VCaP (cell line): ENCODE measurements around the gene U2SURP.

ENCODE experiments used
- H3K27ac ChIP-seq: fragments of 450-650 bp; 2 replicates; pipeline ENCODE4 v1.5.1; 2017
- TF ChIP-seq, protein P1 (sequence below): fragments of 450-650 bp; conservative IDR thresholded peaks from 2 replicates; pipeline ENCODE4 v1.5.1; 2017; ENCODE audit warnings: mild to moderate bottlenecking, moderate library complexity

Gene U2SURP

DNA sequence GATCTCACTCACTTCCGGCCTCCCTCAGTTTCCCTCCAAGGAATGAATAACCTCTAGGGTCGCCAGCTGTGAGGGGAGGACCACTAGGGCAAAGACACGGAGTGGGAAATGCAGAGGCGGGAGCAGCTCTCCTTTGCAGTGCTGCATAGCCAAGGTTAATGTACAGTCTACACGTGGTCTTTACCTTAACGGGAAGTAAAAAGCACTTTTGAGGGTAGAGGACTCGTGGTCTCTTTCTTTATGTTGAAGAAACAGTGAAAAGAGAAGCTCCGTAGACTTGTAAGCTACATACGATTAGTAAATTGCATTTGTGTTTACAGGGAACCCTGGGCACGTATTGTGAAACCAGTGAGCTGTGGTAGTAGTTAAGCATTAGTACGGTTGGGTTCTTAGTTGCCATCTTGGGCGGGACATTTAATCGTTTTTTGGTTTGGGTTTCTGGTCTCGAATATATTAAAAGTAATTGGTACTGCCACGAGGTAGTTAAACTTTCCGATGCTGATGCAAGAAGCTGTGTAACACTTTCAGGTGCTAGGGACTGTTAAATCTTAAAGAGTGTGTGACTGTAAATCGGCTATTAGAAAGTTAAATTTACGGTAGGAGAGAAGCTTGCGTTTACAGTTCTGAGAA lies 828 bp downstream of the U2SURP start:
- TF ChIP-seq, protein P1, sequence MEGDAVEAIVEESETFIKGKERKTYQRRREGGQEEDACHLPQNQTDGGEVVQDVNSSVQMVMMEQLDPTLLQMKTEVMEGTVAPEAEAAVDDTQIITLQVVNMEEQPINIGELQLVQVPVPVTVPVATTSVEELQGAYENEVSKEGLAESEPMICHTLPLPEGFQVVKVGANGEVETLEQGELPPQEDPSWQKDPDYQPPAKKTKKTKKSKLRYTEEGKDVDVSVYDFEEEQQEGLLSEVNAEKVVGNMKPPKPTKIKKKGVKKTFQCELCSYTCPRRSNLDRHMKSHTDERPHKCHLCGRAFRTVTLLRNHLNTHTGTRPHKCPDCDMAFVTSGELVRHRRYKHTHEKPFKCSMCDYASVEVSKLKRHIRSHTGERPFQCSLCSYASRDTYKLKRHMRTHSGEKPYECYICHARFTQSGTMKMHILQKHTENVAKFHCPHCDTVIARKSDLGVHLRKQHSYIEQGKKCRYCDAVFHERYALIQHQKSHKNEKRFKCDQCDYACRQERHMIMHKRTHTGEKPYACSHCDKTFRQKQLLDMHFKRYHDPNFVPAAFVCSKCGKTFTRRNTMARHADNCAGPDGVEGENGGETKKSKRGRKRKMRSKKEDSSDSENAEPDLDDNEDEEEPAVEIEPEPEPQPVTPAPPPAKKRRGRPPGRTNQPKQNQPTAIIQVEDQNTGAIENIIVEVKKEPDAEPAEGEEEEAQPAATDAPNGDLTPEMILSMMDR = no peak
- H3K27ac ChIP-seq = peak overlapping the region; percentile 90

DNA sequence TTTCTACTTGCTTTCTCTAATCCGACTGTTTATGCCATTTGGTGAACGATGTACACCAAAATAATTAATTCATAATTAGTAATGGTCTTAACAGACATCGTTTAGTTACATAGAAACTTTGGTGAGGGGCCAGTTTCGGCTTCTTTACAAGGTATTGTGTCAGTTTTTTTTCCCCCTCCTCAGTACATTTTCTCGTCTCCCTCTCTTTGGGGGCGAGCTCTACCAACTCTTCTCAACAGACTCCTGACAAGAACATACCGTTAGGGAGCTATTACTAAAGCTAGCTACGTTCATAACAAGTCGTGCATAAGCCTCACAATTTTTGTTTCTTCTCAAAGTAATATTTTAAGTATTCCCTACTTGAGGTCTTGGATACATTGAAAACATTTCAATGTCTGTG lies 1.4 kb downstream of the U2SURP start:
- H3K27ac ChIP-seq = peak overlapping the region; percentile 90
- TF ChIP-seq, protein P1 = no peak

DNA sequence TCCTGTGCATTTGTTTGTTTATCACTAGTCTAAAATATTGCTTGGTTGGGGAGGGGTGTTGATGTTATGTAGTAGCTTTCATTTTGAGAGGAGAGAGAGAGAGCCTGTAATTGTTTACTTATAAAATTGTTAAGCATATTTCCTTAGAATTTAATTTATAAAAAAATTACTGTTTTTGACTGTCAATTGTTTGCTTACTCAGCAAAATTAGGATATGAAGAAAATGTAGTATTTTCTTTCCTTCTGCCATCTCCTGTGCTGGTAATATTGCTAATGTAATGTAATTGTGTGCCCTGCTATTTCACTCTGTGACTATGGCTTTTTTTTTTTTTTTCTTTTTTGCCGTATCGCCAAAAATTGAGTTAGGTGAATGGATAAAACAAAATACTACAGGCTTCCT lies 3.5 kb downstream of the U2SURP start:
- no peak overlapping the region for H3K27ac ChIP-seq
- TF ChIP-seq, protein P1 = no peak

DNA sequence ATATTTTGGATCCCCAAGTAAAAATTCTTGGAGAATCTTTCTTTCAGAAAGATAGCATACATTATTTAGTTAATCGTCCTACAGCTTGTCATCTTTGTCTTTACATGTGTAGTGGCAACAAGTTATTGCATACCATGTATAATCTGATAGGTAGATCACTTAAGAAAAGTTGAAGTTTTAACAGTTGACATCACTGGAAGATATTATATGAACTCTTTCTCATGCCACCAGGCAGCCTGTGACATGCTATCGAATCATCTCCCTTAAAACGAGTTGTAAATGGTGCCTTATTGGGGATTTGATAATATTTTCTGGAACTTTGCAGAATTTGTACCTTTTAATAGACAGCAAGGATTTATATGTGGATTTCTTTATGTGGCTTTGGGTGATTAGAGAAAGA lies 8.7 kb downstream of the U2SURP start:
- no peak overlapping the region for H3K27ac ChIP-seq
- TF ChIP-seq, protein P1 = no peak

DNA sequence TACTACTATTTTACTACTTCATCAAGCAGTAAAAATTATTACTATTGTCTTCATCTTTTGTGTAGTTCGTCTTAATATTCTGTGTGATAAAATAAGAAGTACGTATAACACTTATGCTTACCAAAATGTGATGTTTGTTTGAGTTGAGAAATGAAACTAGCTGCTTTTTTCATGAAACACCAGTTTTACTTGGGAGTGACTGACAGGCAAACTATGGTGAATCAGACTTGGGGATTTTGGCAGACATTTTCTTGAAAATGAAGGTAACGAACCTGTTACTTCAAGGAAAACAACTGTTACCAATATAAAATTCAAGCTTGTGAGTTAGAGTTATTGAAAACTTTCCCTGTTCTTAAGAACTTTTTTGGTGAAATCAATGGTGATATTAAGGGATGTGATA lies 10.3 kb downstream of the U2SURP start:
- TF ChIP-seq, protein P1 = no peak
- H3K27ac ChIP-seq = no peak overlapping the region

DNA sequence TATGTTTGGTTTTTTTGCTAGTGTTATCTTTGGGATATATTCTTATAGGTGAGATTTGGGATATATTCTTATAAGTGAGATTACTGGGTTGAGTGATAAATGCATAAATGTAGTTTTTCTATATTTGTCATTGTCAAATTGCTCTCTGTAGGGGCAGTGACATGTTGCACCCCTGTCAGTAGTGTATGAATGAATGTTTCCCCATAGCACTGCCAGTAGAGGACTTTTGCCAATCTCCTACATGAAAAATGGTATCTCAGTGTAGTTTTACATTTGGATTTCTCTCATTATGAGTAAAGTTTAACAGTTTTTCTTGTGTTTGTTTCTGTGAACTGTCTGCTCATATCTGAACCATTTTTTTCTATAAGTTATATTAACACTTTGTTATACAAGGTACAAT lies 13.6 kb downstream of the U2SURP start:
- H3K27ac ChIP-seq = no peak overlapping the region
- TF ChIP-seq, protein P1 = no peak

DNA sequence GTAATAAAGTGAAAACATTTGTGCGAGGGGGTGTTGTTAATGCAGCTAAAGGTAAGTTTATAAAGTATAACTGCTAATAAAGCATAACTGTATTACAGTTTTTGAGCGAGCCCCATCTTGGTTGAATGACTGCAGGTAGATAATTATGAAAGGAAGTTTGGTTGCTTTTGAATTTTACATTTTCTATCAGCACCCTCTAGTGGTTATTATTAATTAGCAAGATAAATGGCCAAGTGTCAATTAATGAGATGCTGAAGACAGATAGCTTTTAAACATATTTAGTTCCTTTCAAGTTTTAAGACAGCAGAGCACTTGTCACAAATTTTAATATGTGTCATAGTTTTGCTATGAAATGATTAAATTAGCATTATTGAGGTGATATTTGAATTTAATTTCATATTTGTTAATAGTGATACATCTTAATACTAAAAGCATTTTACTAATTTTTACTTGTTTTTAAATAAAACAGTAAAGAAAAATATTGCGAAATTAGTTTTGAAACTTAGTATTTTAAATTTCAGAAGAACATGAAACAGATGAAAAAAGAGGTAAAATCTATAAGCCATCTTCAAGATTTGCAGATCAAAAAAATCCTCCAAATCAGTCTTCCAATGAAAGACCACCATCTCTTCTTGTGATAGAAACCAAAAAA lies 15.1 kb downstream of the U2SURP start:
- H3K27ac ChIP-seq = no peak overlapping the region
- TF ChIP-seq, protein P1 = peak; percentile 74
